ENCODE data around the gene HLCS.

Gene HLCS

GRCh38 chr21:36803816-36804439 is 162.5 kb downstream of the HLCS start:
- WGBS (ENCODE audit: insufficient coverage): 95% methylated on average over 9 of the region's 13 CpGs
- Histone ChIP-seq H3K27ac (ENCODE audit: insufficient read depth in 1 of 2, low read depth in 1 of 2, low read length in 2 of 2, poor library complexity in 1 of 2, severe bottlenecking in 2 of 2) (no peak overlapping the region), H3K4me1 (ENCODE audit: control extremely low read depth in 1 of 4, control insufficient read depth in 4 of 4, insufficient read depth in 4 of 4, low read length in 3 of 4) (no peaks in the 10 kb centered on the region), H3K4me3 (ENCODE audit: control insufficient read depth in 1 of 7, extremely low read depth in 1 of 7, insufficient read depth in 4 of 7, low read depth in 2 of 7, low read length in 6 of 7) (no peak overlapping the region), H3K27me3 (replicated peaks in 2 of 5; ENCODE audit: control insufficient read depth in 4 of 5, insufficient read depth in 5 of 5, low read length in 4 of 5) (no peaks in the 10 kb centered on the region), H3K9me3 (ENCODE audit: control extremely low read depth in 1 of 5, control insufficient read depth in 4 of 5, insufficient read depth in 2 of 5, low read depth in 1 of 5, low read length in 4 of 5) (peaks cover 0 to 4% (median 3%) of the 10 kb centered on the region in 5 experiments), H3K36me3 (ENCODE audit: control insufficient read depth in 4 of 4, insufficient read depth in 4 of 4, low read length in 3 of 4) (peaks cover 0 to 4% (median 0%) of the 10 kb centered on the region in 4 experiments)
- ChIA-PET POLR2A (no interaction called here), CTCF (no interaction called here)
- no peak for DNase-seq

DNA sequence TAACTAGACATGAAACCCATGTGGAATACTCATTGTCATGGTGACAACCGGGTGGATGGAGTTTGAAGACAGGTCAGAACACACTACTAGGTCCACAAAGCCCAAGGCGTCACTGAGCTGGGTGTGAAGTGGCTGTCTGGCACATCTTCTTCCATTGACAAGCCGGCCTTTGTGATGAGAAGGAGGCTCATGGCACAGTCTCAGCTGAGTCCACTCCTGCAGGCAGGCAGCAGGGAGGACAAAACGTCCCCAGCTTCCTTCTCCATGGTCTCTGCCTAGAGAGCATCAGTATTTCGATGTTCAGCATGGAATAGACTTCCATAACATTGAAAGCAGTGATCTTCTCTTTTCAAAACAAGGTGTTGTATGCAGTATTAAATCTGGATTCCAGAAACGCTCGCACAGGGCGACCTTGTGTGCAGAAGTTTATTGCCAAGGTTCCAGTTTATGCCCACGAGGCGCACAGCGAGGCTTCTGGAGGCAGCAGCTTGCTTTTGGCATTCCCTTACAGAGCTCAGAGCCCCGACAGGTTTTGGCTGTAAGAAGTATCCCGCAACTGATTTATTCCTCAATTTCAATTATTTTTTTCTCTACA is 163.3 kb downstream of the HLCS start:
- Histone ChIP-seq H3K4me1 (ENCODE audit: control extremely low read depth in 1 of 4, control insufficient read depth in 4 of 4, insufficient read depth in 4 of 4, low read length in 3 of 4) (no peaks in the 10 kb centered on the region), H3K27me3 (replicated peaks in 2 of 5; ENCODE audit: control insufficient read depth in 4 of 5, insufficient read depth in 5 of 5, low read length in 4 of 5) (no peaks in the 10 kb centered on the region), H3K27ac (ENCODE audit: insufficient read depth in 1 of 2, low read depth in 1 of 2, low read length in 2 of 2, poor library complexity in 1 of 2, severe bottlenecking in 2 of 2) (no peak overlapping the region), H3K4me3 (ENCODE audit: control insufficient read depth in 1 of 7, extremely low read depth in 1 of 7, insufficient read depth in 4 of 7, low read depth in 2 of 7, low read length in 6 of 7) (no peak overlapping the region), H3K36me3 (ENCODE audit: control insufficient read depth in 4 of 4, insufficient read depth in 4 of 4, low read length in 3 of 4) (peaks cover 0 to 4% (median 0%) of the 10 kb centered on the region in 4 experiments), H3K9me3 (ENCODE audit: control extremely low read depth in 1 of 5, control insufficient read depth in 4 of 5, insufficient read depth in 2 of 5, low read depth in 1 of 5, low read length in 4 of 5) (peaks cover 0 to 10% (median 3%) of the 10 kb centered on the region in 5 experiments)
- no peak for DNase-seq
- CTCF ChIA-PET: no interaction called here
- POLR2A ChIA-PET: no interaction called here
- WGBS (ENCODE audit: insufficient coverage): 96% methylated on average over 11 of the region's 13 CpGs

DNA sequence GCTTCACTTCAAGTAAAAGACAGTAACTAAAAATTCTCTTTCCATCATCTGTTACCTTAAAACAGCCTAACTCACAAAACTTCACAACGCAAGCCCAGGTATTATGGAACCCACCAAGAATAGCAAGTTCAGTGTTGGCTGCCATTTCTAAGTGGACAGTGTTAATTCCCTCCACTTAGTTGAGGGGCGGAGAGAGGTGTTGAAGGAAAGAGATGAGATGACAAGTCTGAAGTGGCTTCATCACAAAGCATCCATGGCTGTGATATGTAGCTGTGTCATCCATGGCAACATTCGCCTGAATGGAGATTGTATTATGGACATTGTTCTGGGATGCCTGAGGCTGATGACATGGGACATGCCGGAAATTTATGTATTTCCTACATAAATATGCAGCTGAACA is 165.7 kb downstream of the HLCS start:
- Histone ChIP-seq H3K4me3 (ENCODE audit: control insufficient read depth in 1 of 7, extremely low read depth in 1 of 7, insufficient read depth in 4 of 7, low read depth in 2 of 7, low read length in 6 of 7) (no peak overlapping the region), H3K27me3 (replicated peaks in 2 of 5; ENCODE audit: control insufficient read depth in 4 of 5, insufficient read depth in 5 of 5, low read length in 4 of 5) (no peaks in the 10 kb centered on the region), H3K4me1 (ENCODE audit: control extremely low read depth in 1 of 4, control insufficient read depth in 4 of 4, insufficient read depth in 4 of 4, low read length in 3 of 4) (no peaks in the 10 kb centered on the region), H3K36me3 (ENCODE audit: control insufficient read depth in 4 of 4, insufficient read depth in 4 of 4, low read length in 3 of 4) (peaks cover 0 to 4% (median 0%) of the 10 kb centered on the region in 4 experiments), H3K27ac (ENCODE audit: insufficient read depth in 1 of 2, low read depth in 1 of 2, low read length in 2 of 2, poor library complexity in 1 of 2, severe bottlenecking in 2 of 2) (no peak overlapping the region), H3K9me3 (ENCODE audit: control extremely low read depth in 1 of 5, control insufficient read depth in 4 of 5, insufficient read depth in 2 of 5, low read depth in 1 of 5, low read length in 4 of 5) (peaks cover 4 to 25% (median 10%) of the 10 kb centered on the region in 5 experiments)
- no peak for DNase-seq
- 100% methylated on average over 1 of the region's 4 CpGs for WGBS (ENCODE audit: insufficient coverage)
- CTCF ChIA-PET: interaction anchor here (0.8 kb wide), 1 partner anchor 170 kb away, joined by 3 read pairs; no protein-coding TSS in a partner anchor
- POLR2A ChIA-PET: no interaction called here

- peaks cover 4 to 33% (median 10%) of the 10 kb centered on the region in 5 experiments for H3K9me3 ChIP-seq (ENCODE audit: control extremely low read depth in 1 of 5, control insufficient read depth in 4 of 5, insufficient read depth in 2 of 5, low read depth in 1 of 5, low read length in 4 of 5)
- no peaks in the 10 kb centered on the region for H3K27me3 ChIP-seq (replicated peaks in 2 of 5; ENCODE audit: control insufficient read depth in 4 of 5, insufficient read depth in 5 of 5, low read length in 4 of 5)
- no peak overlapping the region for H3K27ac ChIP-seq (ENCODE audit: insufficient read depth in 1 of 2, low read depth in 1 of 2, low read length in 2 of 2, poor library complexity in 1 of 2, severe bottlenecking in 2 of 2)
- no peaks in the 10 kb centered on the region for H3K4me1 ChIP-seq (ENCODE audit: control extremely low read depth in 1 of 4, control insufficient read depth in 4 of 4, insufficient read depth in 4 of 4, low read length in 3 of 4)
- POLR2A ChIA-PET: no interaction called here
- H3K4me3 ChIP-seq (ENCODE audit: control insufficient read depth in 1 of 7, extremely low read depth in 1 of 7, insufficient read depth in 4 of 7, low read depth in 2 of 7, low read length in 6 of 7): no peak overlapping the region
- no peak for DNase-seq
- 100% methylated on average over 1 of the region's 5 CpGs for WGBS (ENCODE audit: insufficient coverage)
- CTCF ChIA-PET: no interaction called here
- H3K36me3 ChIP-seq (ENCODE audit: control insufficient read depth in 4 of 4, insufficient read depth in 4 of 4, low read length in 3 of 4): peaks cover 0 to 4% (median 0%) of the 10 kb centered on the region in 4 experiments
These were observed 166.6 kb downstream of the HLCS start for GRCh38 chr21:36799869-36800268.

DNA sequence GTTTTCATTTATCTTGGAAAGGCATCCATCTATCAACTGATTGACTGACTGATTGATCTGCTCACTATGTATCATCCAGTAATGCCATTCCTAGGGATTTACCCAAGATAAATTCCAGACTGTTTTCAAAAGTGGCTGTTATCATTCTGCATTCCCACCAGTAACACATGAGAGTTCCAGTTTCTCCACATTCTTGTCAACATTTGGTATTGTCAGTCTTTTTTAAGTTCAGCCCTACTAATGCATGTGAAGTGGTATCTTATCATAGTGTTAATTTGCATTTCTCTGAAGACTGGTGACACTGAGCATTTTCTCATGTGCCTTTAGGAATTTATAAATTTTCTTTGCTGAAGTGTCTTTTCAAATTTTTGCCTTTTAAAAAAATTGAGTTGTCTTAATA is 168.0 kb downstream of the HLCS start:
- ChIA-PET POLR2A (interaction anchor here (0.7 kb wide), 1 partner anchor 1194 kb away, joined by 3 read pairs; no protein-coding TSS in a partner anchor), CTCF (no interaction called here)
- no peak overlapping the region for H3K4me3 ChIP-seq (ENCODE audit: control insufficient read depth in 1 of 7, extremely low read depth in 1 of 7, insufficient read depth in 4 of 7, low read depth in 2 of 7, low read length in 6 of 7)
- no peak overlapping the region for H3K27ac ChIP-seq (ENCODE audit: insufficient read depth in 1 of 2, low read depth in 1 of 2, low read length in 2 of 2, poor library complexity in 1 of 2, severe bottlenecking in 2 of 2)
- no peaks in the 10 kb centered on the region for H3K4me1 ChIP-seq (ENCODE audit: control extremely low read depth in 1 of 4, control insufficient read depth in 4 of 4, insufficient read depth in 4 of 4, low read length in 3 of 4)
- DNase-seq: no peak
- peaks cover 0 to 4% (median 0%) of the 10 kb centered on the region in 4 experiments for H3K36me3 ChIP-seq (ENCODE audit: control insufficient read depth in 4 of 4, insufficient read depth in 4 of 4, low read length in 3 of 4)
- H3K9me3 ChIP-seq (ENCODE audit: control extremely low read depth in 1 of 5, control insufficient read depth in 4 of 5, insufficient read depth in 2 of 5, low read depth in 1 of 5, low read length in 4 of 5): peaks cover 4 to 36% (median 10%) of the 10 kb centered on the region in 5 experiments
- no peaks in the 10 kb centered on the region for H3K27me3 ChIP-seq (replicated peaks in 2 of 5; ENCODE audit: control insufficient read depth in 4 of 5, insufficient read depth in 5 of 5, low read length in 4 of 5)

- no peaks in the 10 kb centered on the region for H3K27me3 ChIP-seq (replicated peaks in 2 of 5; ENCODE audit: control insufficient read depth in 4 of 5, insufficient read depth in 5 of 5, low read length in 4 of 5)
- ChIA-PET CTCF (no interaction called here), POLR2A (no interaction called here)
- no peak overlapping the region for H3K27ac ChIP-seq (ENCODE audit: insufficient read depth in 1 of 2, low read depth in 1 of 2, low read length in 2 of 2, poor library complexity in 1 of 2, severe bottlenecking in 2 of 2)
- peaks cover 0 to 4% (median 0%) of the 10 kb centered on the region in 4 experiments for H3K36me3 ChIP-seq (ENCODE audit: control insufficient read depth in 4 of 4, insufficient read depth in 4 of 4, low read length in 3 of 4)
- 100% methylated on average over 1 of the region's 2 CpGs for WGBS (ENCODE audit: insufficient coverage)
- peaks cover 4 to 36% (median 10%) of the 10 kb centered on the region in 5 experiments for H3K9me3 ChIP-seq (ENCODE audit: control extremely low read depth in 1 of 5, control insufficient read depth in 4 of 5, insufficient read depth in 2 of 5, low read depth in 1 of 5, low read length in 4 of 5)
- no peaks in the 10 kb centered on the region for H3K4me1 ChIP-seq (ENCODE audit: control extremely low read depth in 1 of 4, control insufficient read depth in 4 of 4, insufficient read depth in 4 of 4, low read length in 3 of 4)
- no peak overlapping the region for H3K4me3 ChIP-seq (ENCODE audit: control insufficient read depth in 1 of 7, extremely low read depth in 1 of 7, insufficient read depth in 4 of 7, low read depth in 2 of 7, low read length in 6 of 7)
- no peak for DNase-seq
These were observed 170.4 kb downstream of the HLCS start for GRCh38 chr21:36796070-36796469.

- no peaks in the 10 kb centered on the region for H3K4me1 ChIP-seq (ENCODE audit: control extremely low read depth in 1 of 4, control insufficient read depth in 4 of 4, insufficient read depth in 4 of 4, low read length in 3 of 4)
- WGBS (ENCODE audit: insufficient coverage): 90% methylated on average over 3 of the region's 6 CpGs
- H3K27ac ChIP-seq (ENCODE audit: insufficient read depth in 1 of 2, low read depth in 1 of 2, low read length in 2 of 2, poor library complexity in 1 of 2, severe bottlenecking in 2 of 2): no peak overlapping the region
- CTCF ChIA-PET: no interaction called here
- no peak overlapping the region for H3K4me3 ChIP-seq (ENCODE audit: control insufficient read depth in 1 of 7, extremely low read depth in 1 of 7, insufficient read depth in 4 of 7, low read depth in 2 of 7, low read length in 6 of 7)
- H3K27me3 ChIP-seq (replicated peaks in 2 of 5; ENCODE audit: control insufficient read depth in 4 of 5, insufficient read depth in 5 of 5, low read length in 4 of 5): no peaks in the 10 kb centered on the region
- peaks cover 0 to 20% (median 3%) of the 10 kb centered on the region in 5 experiments for H3K9me3 ChIP-seq (ENCODE audit: control extremely low read depth in 1 of 5, control insufficient read depth in 4 of 5, insufficient read depth in 2 of 5, low read depth in 1 of 5, low read length in 4 of 5)
- DNase-seq: no peak
- POLR2A ChIA-PET: no interaction called here
- H3K36me3 ChIP-seq (ENCODE audit: control insufficient read depth in 4 of 4, insufficient read depth in 4 of 4, low read length in 3 of 4): no peaks in the 10 kb centered on the region
These were observed 173.9 kb downstream of the HLCS start for GRCh38 chr21:36792505-36792967.
